Measurements from ENCODE around the gene CYP3A5. TPM values are rescaled to one million over a fixed set of nuclear protein-coding genes. Genes with fewer than 3 reads are reported as not detected.

The CYP3A5 gene
- total and polyA plus RNA-seq, 9 of the 15 experiments (the other 6 are each of a cell fraction or from before 2014, with no cell fraction given): 0.73 to 2.8 (median 1.5) TPM

GRCh38 chr7:99616359-99617191 lies 63.2 kb downstream of the CYP3A5 start, which contains the start of gene ZSCAN25 (continued):
- 0 out of 2 replicates have a peak, but pooled peaks have one; percentile 49 for TF ChIP-seq NFIC (IDR thresholded peaks at IDR 0.05)
- peak; percentile 91 for TF ChIP-seq ARID4B (CRISPR knock-in tag; IDR thresholded peaks at IDR 0.05)
- TF ChIP-seq STAT5A (IDR thresholded peaks at IDR 0.05; ENCODE audit: borderline replicate concordance, low read length): peak; percentile 61; the same call in 1 of the 2 replicates
- TF ChIP-seq POLR2AphosphoS2 (IDR thresholded peaks at IDR 0.05; ENCODE audit: low read length): no peak
- TF ChIP-seq ZNF253 (CRISPR knock-in tag; conservative IDR thresholded peaks at IDR 0.05): no peak
- TF ChIP-seq MITF (IDR thresholded peaks at IDR 0.05): 0 out of 2 replicates have a peak, but pooled peaks have one; percentile 49
- no peak for TF ChIP-seq ZNF280A (IDR thresholded peaks at IDR 0.05; ENCODE audit: low read depth, partially characterized antibody)
- peak; percentile 61 for TF ChIP-seq SOX6 (IDR thresholded peaks at IDR 0.05)
- TF ChIP-seq PHB2 (IDR thresholded peaks at IDR 0.05; ENCODE audit: low read depth): peak; percentile 59
- TF ChIP-seq MTA3 (IDR thresholded peaks at IDR 0.05; ENCODE audit: borderline replicate concordance): peak; percentile 95
- no peak for TF ChIP-seq STAT5B (CRISPR knock-in tag; IDR thresholded peaks at IDR 0.05)
- peak; percentile 89 to 94 for TF ChIP-seq ARNT (IDR thresholded peaks at IDR 0.05)
- peak; percentile 88 for TF ChIP-seq MAX (CRISPR knock-in tag; IDR thresholded peaks at IDR 0.05)
- no peak for TF ChIP-seq NFE2L1 (tag; IDR thresholded peaks at IDR 0.05; ENCODE audit: borderline replicate concordance, low read depth)
- no peak for TF ChIP-seq ZNF644 (tag; IDR thresholded peaks at IDR 0.05; ENCODE audit: low read depth)
- peak; percentile 47; the same call in 1 of the 2 replicates for TF ChIP-seq NCOR1 (IDR thresholded peaks at IDR 0.05)
- TF ChIP-seq C11orf30 (IDR thresholded peaks at IDR 0.05; ENCODE audit: low read depth): peak; percentile 97
- TF ChIP-seq CHAMP1 (IDR thresholded peaks at IDR 0.05): peak; percentile 49

All from K562 (cell line).